Measurements from ENCODE around the gene ANO9. TPM values are rescaled to one million over a fixed set of nuclear protein-coding genes. Genes with fewer than 3 reads are reported as not detected.

ANO9 gene
- total RNA-seq, 1 experiment from 2014 or later, result 85.5 TPM

DNA sequence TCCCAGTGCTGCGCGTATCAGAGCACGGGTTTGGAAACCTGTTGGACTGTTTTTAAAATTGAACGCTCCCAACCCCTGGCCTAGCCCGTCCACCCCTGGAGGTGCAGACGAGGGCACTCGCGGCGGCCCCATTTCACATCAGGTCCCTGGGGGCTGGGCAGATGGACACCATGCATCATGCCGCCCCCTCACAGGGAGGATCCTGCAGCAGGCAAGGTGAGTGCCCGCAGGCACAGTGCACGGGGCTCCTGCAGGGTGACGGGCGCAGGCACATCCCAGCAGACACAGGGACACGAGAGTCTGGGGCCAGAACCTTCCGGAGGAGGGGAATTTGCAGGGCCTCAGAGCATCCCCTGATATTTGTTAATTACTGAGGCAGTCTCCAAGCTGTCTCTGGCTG is 7.3 kb downstream of the ANO9 start:
- ChIA-PET POLR2A (no interaction called here), CTCF (no interaction called here)
- peaks cover 21% of the 10 kb centered on the region for H3K36me3 Mint-ChIP-seq (ENCODE audit: insufficient read depth, unreplicated experiment)
- intact Hi-C loops (cut with micrococcal nuclease; ENCODE audit: unreplicated experiment), result no loop called here
- no peak overlapping the region for H3K4me3 ChIP-seq (ENCODE audit: low read depth, low read length)
- H3K27me3 Mint-ChIP-seq (ENCODE audit: insufficient read depth, unreplicated experiment), result no peaks in the 10 kb centered on the region
- TF ChIP-seq, protein P1, sequence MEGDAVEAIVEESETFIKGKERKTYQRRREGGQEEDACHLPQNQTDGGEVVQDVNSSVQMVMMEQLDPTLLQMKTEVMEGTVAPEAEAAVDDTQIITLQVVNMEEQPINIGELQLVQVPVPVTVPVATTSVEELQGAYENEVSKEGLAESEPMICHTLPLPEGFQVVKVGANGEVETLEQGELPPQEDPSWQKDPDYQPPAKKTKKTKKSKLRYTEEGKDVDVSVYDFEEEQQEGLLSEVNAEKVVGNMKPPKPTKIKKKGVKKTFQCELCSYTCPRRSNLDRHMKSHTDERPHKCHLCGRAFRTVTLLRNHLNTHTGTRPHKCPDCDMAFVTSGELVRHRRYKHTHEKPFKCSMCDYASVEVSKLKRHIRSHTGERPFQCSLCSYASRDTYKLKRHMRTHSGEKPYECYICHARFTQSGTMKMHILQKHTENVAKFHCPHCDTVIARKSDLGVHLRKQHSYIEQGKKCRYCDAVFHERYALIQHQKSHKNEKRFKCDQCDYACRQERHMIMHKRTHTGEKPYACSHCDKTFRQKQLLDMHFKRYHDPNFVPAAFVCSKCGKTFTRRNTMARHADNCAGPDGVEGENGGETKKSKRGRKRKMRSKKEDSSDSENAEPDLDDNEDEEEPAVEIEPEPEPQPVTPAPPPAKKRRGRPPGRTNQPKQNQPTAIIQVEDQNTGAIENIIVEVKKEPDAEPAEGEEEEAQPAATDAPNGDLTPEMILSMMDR (IDR thresholded peaks at IDR 0.05; ENCODE audit: insufficient read depth in 1 of 2, low read depth in 1 of 2, low read length in 1 of 2, severe bottlenecking in 1 of 2, unreplicated experiment in 1 of 2), result no peak
- DNase-seq, result no peak
- peaks cover under 1% of the 10 kb centered on the region for H3K4me1 Mint-ChIP-seq (ENCODE audit: low read depth, unreplicated experiment)
- H3K27me3 ChIP-seq (replicated peaks; ENCODE audit: control insufficient read depth, insufficient read depth, low read length), result no peaks in the 10 kb centered on the region
- no peaks in the 10 kb centered on the region; the same call in 1 of the 2 replicates for H3K36me3 ChIP-seq (ENCODE audit: control insufficient read depth, insufficient read depth, low read length)
- no peaks in the 10 kb centered on the region for H3K4me1 ChIP-seq
- BruUV-seq (replicated peaks), result no TSS peak
- H3K27ac Mint-ChIP-seq (ENCODE audit: unreplicated experiment), result no peak overlapping the region
- H3K4me3 Mint-ChIP-seq (ENCODE audit: unreplicated experiment), result no peak overlapping the region
- H3K9me3 Mint-ChIP-seq (ENCODE audit: unreplicated experiment), result no peaks in the 10 kb centered on the region
- H3K9me3 ChIP-seq, result peaks cover 11% of the 10 kb centered on the region

DNA sequence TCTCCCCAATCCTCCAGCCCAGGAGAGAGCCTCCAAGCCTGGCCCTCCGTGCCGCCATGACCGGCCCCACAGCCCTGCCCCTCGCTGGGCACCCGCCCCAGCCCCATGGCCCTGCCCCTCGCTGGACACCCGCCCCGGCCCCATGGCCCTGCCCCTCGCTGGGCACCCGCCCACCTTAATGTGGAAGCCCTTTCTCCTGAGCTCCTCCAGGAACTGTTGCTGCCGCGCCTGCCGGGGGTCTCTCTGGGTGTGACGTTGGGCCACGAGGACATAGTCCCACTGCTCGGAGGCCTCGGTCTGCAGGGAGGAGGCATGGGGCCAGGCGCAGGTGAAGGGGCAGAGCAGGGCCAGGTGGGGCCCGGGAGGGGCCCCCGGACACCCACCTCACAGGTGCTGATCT is 8.2 kb downstream of the ANO9 start:
- intact Hi-C loops (cut with micrococcal nuclease; ENCODE audit: unreplicated experiment), result no loop called here
- TF ChIP-seq, protein P1 (IDR thresholded peaks at IDR 0.05; ENCODE audit: insufficient read depth in 1 of 2, low read depth in 1 of 2, low read length in 1 of 2, severe bottlenecking in 1 of 2, unreplicated experiment in 1 of 2), result no peak
- DNase-seq, result no peak
- Histone ChIP-seq H3K36me3 (ENCODE audit: control insufficient read depth, insufficient read depth, low read length) (no peaks in the 10 kb centered on the region; the same call in 1 of the 2 replicates), H3K4me3 (ENCODE audit: low read depth, low read length) (no peak overlapping the region), H3K9me3 (peaks cover 11% of the 10 kb centered on the region), H3K4me1 (no peaks in the 10 kb centered on the region), H3K27me3 (replicated peaks; ENCODE audit: control insufficient read depth, insufficient read depth, low read length) (no peaks in the 10 kb centered on the region)
- BruUV-seq (replicated peaks), result no TSS peak
- ChIA-PET POLR2A (no interaction called here), CTCF (no interaction called here)
- Mint-ChIP-seq H3K27me3 (ENCODE audit: insufficient read depth, unreplicated experiment) (no peaks in the 10 kb centered on the region), H3K36me3 (ENCODE audit: insufficient read depth, unreplicated experiment) (peaks cover 28% of the 10 kb centered on the region), H3K27ac (ENCODE audit: unreplicated experiment) (no peak overlapping the region), H3K4me3 (ENCODE audit: unreplicated experiment) (no peak overlapping the region), H3K4me1 (ENCODE audit: low read depth, unreplicated experiment) (no peaks in the 10 kb centered on the region), H3K9me3 (ENCODE audit: unreplicated experiment) (no peaks in the 10 kb centered on the region)

DNA sequence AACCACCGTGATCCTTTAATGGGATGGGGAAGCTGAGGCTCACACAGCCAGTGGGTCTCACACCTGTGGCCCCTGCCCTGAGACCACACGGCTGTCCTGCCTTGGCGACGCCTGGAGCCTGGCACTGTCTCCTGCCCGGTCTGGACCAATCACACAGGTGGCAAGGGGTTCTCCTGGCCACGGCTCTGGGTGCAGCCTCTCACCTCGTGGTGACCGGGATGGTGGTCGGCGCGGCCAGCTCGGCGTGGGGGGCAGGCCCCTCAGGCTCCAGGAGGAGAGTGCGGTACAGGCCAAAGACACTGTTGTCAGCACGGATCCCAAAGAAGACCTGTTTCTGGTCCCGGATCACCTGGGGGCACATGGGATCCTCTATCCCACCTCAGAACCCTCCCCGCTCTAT is 8.7 kb downstream of the ANO9 start:
- no peak overlapping the region for H3K4me3 ChIP-seq (ENCODE audit: low read depth, low read length)
- H3K4me1 ChIP-seq, result no peaks in the 10 kb centered on the region
- H3K9me3 ChIP-seq, result peaks cover 11% of the 10 kb centered on the region
- no peak for DNase-seq
- intact Hi-C loops (cut with micrococcal nuclease; ENCODE audit: unreplicated experiment), result no loop called here
- Mint-ChIP-seq H3K4me3 (ENCODE audit: unreplicated experiment) (no peak overlapping the region), H3K4me1 (ENCODE audit: low read depth, unreplicated experiment) (no peaks in the 10 kb centered on the region), H3K27ac (ENCODE audit: unreplicated experiment) (no peak overlapping the region), H3K27me3 (ENCODE audit: insufficient read depth, unreplicated experiment) (no peaks in the 10 kb centered on the region), H3K9me3 (ENCODE audit: unreplicated experiment) (no peaks in the 10 kb centered on the region), H3K36me3 (ENCODE audit: insufficient read depth, unreplicated experiment) (peaks cover 34% of the 10 kb centered on the region)
- ChIA-PET POLR2A (no interaction called here), CTCF (no interaction called here)
- no peaks in the 10 kb centered on the region for H3K27me3 ChIP-seq (replicated peaks; ENCODE audit: control insufficient read depth, insufficient read depth, low read length)
- TF ChIP-seq, protein P1 (IDR thresholded peaks at IDR 0.05; ENCODE audit: insufficient read depth in 1 of 2, low read depth in 1 of 2, low read length in 1 of 2, severe bottlenecking in 1 of 2, unreplicated experiment in 1 of 2), result no peak
- no peaks in the 10 kb centered on the region; the same call in none of the 2 replicates for H3K36me3 ChIP-seq (ENCODE audit: control insufficient read depth, insufficient read depth, low read length)
- BruUV-seq (replicated peaks), result no TSS peak
